DOHH2 (cell line): ENCODE measurements around the gene SEC14L1.

Experiments used
- EZH2phosphoT487 ChIP-seq: fragments of 200-600 bp; sonication (generic); IDR thresholded peaks from 2 replicates; pipeline ENCODE4 v1.6.1; 2017; ENCODE audit warnings: borderline replicate concordance, mild to moderate bottlenecking, antibody characterized with exemption, low read length, moderate library complexity, mixed read lengths
- TF ChIP-seq, protein P1 (sequence below): fragments of 200-600 bp; sonication (generic); IDR thresholded peaks from one replicate; pipeline ENCODE4 v1.5.1; 2014; ENCODE audit warnings: antibody characterized with exemption, mild to moderate bottlenecking, low read depth, low read length; ENCODE audit not compliant: poor library complexity, severe bottlenecking

DNA sequence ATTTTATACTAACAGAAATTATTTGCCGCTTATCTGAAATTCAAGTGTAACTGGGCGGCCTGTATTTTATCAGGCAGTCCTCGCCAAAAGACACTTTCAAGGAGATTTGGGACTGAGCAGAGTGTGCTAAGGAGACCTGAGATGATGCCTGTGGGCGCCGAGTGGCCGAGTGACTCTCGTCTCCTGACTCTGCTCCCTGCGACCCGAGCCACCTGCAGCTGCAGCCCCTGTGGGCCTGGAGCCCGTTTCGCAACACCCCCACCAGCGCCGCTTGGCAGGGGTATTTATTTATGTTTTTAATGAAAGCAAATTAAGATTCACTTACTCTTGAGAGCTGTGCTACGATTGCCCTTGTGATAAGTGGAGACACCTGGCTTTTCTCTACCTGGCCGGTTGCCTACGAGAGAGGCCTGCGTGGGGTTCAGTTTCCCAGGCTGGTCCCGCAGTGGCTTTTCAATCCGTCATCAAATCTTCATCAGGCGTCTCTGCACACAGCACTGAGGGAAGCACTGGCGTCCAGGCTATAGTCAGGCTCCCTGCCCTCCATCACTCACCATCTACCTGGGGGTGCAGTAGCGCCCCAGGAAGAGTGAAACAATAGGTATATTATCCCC is 124.0 kb downstream of the SEC14L1 start:
- TF ChIP-seq, protein P1, sequence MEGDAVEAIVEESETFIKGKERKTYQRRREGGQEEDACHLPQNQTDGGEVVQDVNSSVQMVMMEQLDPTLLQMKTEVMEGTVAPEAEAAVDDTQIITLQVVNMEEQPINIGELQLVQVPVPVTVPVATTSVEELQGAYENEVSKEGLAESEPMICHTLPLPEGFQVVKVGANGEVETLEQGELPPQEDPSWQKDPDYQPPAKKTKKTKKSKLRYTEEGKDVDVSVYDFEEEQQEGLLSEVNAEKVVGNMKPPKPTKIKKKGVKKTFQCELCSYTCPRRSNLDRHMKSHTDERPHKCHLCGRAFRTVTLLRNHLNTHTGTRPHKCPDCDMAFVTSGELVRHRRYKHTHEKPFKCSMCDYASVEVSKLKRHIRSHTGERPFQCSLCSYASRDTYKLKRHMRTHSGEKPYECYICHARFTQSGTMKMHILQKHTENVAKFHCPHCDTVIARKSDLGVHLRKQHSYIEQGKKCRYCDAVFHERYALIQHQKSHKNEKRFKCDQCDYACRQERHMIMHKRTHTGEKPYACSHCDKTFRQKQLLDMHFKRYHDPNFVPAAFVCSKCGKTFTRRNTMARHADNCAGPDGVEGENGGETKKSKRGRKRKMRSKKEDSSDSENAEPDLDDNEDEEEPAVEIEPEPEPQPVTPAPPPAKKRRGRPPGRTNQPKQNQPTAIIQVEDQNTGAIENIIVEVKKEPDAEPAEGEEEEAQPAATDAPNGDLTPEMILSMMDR: no peak
- no peak for TF ChIP-seq EZH2phosphoT487
